GM15510 (cell line): ENCODE results near the gene COL11A1.

Source experiments
- POLR2A ChIP-seq: IDR thresholded peaks from 3 replicates; pipeline ENCODE4 v1.6.1; 2011; ENCODE audit warnings: borderline replicate concordance; ENCODE audit not compliant: insufficient read length; ENCODE audit errors: extremely low read depth

COL11A1 gene

GRCh38 chr1:103107741-103108375 lies 464 bp downstream of the COL11A1 start:
- TF ChIP-seq POLR2A: no peak

DNA sequence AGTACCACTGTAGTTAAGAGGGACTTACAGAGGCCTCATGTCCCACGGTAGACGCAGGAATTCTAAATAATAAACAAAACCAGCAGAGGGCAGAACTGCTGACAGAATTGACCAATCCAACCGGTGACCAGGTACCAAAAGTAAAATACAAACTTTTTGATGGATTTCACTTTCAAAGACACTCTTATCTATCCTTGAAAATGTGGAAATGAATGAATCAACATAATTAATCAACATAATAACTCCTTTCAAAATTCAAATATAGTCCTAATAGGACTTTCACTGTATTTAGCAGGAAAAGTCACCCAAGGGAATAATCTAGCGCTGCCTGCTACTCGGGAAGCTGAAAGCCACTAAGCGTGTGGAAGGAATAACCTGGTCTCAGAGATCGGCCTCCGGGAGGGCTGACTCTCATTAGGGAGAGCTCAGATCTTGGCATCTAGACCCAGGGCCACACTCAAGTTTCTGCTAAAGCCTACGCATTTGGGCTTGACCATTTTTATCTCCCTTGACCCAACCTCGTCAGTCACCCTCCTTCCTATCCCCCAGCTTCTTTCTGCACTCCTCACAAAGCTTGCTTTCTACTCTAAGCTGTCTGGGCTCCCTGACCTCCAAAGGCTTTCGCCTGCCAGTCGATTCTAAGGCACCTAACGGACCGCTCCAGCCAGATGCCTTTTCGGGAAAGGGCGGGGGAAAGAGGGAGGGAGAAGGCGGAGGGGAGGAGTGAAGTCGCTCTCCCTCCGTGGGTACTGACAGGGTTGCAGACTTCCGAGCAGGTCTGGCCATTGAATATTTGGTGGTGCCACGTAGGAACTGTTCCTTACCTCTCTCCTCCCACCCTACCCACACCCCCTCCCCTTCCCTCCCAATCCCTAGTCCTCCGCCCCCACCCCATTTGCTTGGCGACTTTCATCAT lies 1.6 kb downstream of the COL11A1 start:
- TF ChIP-seq POLR2A: no peak

GRCh38 chr1:103101399-103101798 lies 6.9 kb downstream of the COL11A1 start:
- TF ChIP-seq POLR2A: no peak

DNA sequence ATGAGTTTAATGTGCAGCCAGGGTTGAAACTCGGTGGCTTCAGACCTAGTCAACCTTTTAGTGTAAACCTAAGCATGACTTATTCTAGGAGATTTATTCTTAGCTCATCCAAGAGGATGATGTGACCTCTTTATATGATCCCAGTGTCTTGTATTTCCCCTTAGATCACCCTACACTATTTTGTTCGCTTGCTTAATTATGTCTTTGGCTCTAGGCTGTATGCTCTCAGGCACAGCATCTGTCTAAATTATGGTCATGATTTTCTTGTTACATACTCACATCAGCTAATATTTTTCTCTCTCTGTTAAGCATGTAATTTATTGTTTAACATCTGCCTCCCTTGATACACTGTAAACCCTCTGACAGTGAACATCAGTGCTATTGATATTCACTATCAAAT lies 19.1 kb downstream of the COL11A1 start:
- no peak for TF ChIP-seq POLR2A

- TF ChIP-seq POLR2A: no peak
Observed at GRCh38 chr1:103087256-103087655, 21.1 kb downstream of the COL11A1 start.

- no peak for TF ChIP-seq POLR2A
Observed at GRCh38 chr1:103084181-103084580, 24.1 kb downstream of the COL11A1 start.

DNA sequence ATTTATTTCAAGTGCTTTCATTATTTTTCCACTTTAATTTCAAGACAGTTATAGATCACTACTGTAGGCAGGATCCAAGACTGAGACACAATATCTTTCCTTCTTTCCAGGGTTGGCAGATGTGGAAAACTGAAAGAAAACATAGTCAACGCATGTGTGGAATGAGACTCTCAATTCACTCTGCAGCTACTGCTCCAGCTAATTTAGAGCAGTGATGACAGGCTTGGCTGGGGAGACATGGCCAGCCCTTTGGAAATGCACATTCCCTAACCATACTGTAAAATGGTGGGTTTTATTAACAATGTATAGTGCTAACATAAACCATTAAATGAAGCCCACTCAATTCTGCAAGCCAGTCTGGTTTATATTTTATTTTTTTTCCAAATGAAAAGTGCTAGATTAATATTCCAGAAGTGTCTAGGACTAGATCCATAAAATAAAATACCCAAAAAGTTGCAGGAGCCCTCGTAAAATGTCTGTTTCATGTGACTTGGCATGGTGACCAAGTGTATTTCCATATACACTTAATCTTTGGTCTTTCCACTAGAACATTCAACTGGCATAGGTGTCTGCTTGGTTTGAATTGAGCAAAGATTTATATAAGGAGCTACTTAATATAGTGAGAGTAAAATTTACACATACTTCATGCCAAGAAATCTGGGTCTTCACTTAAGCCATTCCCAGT lies 32.9 kb downstream of the COL11A1 start:
- no peak for TF ChIP-seq POLR2A

GRCh38 chr1:103074224-103074623 lies 34.1 kb downstream of the COL11A1 start:
- TF ChIP-seq POLR2A: no peak

DNA sequence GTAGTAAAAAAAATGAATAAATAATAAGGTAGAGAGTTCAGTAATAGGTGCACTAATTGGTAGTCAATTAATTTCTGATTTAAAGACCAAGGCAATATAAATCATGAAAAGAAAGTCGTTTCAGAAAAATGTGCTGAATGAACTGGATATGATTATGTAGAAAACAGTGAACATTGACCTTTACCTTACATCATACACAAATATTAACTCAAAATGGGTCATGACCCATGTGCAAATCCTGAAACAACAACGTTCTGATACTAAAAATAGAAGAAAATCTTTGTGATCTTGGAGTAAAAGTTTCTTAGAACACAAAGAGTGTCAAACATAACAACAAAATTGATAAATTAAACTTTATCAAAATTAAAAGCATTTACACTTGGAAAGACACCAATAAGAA lies 39.1 kb downstream of the COL11A1 start:
- no peak for TF ChIP-seq POLR2A

DNA sequence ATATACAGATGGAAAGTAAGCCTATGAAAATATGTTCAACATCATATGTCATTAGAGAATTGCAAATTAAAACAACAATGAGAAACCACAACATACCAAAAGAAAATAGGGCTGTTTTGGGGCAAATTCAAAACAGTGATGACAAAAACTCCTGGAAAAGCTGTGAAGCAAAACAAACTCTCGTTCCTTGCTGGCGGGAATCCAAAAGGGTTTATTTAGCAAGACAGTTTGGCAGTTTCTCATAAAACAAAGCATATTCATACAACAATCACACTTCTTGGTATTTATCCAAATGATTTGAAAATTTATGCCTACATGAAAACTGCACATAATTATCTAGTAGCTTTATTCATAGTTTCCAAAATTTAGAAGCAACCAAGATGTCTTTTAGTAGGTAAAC lies 44.4 kb downstream of the COL11A1 start:
- TF ChIP-seq POLR2A: no peak

- no peak for TF ChIP-seq POLR2A
Observed at GRCh38 chr1:103058391-103058790, 49.9 kb downstream of the COL11A1 start.

GRCh38 chr1:103056423-103056822 lies 51.9 kb downstream of the COL11A1 start:
- no peak for TF ChIP-seq POLR2A

GRCh38 chr1:103025858-103026409 lies 82.4 kb downstream of the COL11A1 start:
- no peak for TF ChIP-seq POLR2A

- no peak for TF ChIP-seq POLR2A
Observed at GRCh38 chr1:103024051-103024450, 84.3 kb downstream of the COL11A1 start.

DNA sequence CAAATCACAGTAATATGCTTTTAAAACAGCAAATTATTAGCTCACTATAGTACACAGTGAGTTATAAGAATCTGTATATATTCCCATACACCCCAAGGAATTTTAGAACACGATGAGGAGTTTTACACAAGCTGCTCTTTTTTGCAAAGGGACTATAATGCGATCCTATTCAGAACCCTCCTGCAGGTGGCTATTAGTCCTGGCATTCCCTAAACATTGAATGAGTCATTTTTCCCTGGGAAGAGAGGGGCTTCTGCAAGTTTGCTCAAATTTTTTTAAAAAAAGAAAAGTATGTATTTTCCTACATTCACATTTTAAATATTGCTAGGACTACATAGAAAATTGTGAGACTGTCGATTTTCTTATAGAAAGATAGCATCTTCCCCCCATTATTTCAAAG lies 106.3 kb downstream of the COL11A1 start:
- TF ChIP-seq POLR2A: no peak
